Activated CD4-positive, alpha-beta T cell treated with anti-CD3 and anti-CD28 coated beads for 36 hours (primary cell): Measurements from ENCODE around the gene RRP1B. TPM values are rescaled to one million over a fixed set of nuclear protein-coding genes. Genes with fewer than 3 reads are reported as not detected.
A peak's percentile ranks its signal among the peaks of the same experiment; 100 is the strongest.

Source experiments
- ATAC-seq: fragments of 200-7000 bp; cut with Tn5 transposase; one replicate; pipeline ENCODE4 v1.10.0; 2021; ENCODE audit warnings: mild to moderate bottlenecking, moderate library complexity
- CTCF ChIA-PET: fragments of 350-600 bp; sonication (Branson Sonifier 250); formaldehyde crosslinking; loops from one replicate; lab custom pipeline; 2021; ENCODE audit warnings: antibody characterized with exemption; lab: Charles Lee
- POLR2A ChIA-PET: fragments of 350-600 bp; sonication (Branson Sonifier 250); formaldehyde crosslinking; loops from one replicate; lab custom pipeline; 2021; ENCODE audit warnings: antibody characterized with exemption, inconsistent platforms; lab: Charles Lee
- DNase-seq: peaks from one replicate; pipeline ENCODE4 v3.0.0-alpha.2; 2020
- H3K27ac Mint-ChIP-seq: one replicate; pipeline ENCODE4 v1.8.0; 2021; ENCODE audit warnings: mixed read lengths
- H3K27me3 Mint-ChIP-seq: one replicate; pipeline ENCODE4 v1.8.0; 2021; ENCODE audit warnings: mixed read lengths
- H3K36me3 Mint-ChIP-seq: one replicate; pipeline ENCODE4 v1.8.0; 2021; ENCODE audit warnings: low read depth, mixed read lengths
- H3K4me1 Mint-ChIP-seq: one replicate; pipeline ENCODE4 v1.8.0; 2021; ENCODE audit warnings: mixed read lengths
- H3K4me3 Mint-ChIP-seq: one replicate; pipeline ENCODE4 v1.8.0; 2021; ENCODE audit warnings: mild to moderate bottlenecking, moderate library complexity, mixed read lengths
- H3K9me3 Mint-ChIP-seq: one replicate; pipeline ENCODE4 v1.8.0; 2021; ENCODE audit warnings: low read depth, mixed read lengths
- intact Hi-C, 2 experiments: fragments of 100-400 bp; cut with DNase I in 1 of 2; cut with micrococcal nuclease in 1 of 2; formaldehyde crosslinking; loops; one replicate each; pipeline versions ENCODE4 v1.14.2 to v1.15.1; 2022 to 2024; cut with DNase I, micrococcal nuclease
- total RNA-seq, 2 experiments: library from RNA; stranded (reverse); gene quantifications; one replicate each; pipeline ENCODE4 v1.2.3, GENCODE V29; 2021

The RRP1B gene
- total RNA-seq, 2 experiments from 2014 or later: 64.0 to 66.7 TPM

DNA sequence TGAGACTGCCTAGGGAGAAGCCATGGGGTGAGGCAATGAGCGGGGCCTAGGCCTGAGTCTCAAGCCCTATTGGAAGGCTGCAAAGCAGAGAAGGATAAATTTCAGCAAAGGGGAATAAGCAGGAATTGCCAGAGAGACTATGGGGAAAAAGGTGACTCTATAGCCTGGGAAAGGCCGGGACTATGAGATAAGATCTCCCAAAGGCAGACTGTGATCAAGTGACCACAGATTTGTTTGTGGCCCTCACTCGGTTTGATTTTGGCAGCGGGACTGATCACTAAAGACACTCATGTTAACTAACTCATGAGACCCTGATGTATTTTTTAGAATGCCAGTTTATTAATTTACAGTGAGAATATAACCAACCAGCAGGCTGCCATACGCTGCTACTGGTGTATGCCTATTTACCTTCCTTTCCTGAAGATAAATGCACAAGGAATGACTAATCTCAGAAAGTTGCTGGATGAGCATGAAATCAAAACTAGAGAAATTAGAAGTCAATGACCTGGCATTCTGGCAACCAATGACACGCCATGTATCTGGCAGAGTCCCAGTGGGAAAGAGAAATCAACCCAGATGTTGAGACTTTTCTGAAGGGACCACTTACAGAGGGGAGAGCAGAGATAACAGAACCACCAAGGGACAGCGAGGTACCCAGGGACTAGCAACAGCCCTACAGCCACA, 4.4 kb upstream of the RRP1B start:
- peaks cover 12% of the 10 kb centered on the region for H3K4me1 Mint-ChIP-seq
- no peaks in the 10 kb centered on the region for H3K27me3 Mint-ChIP-seq
- no peak overlapping the region for H3K4me3 Mint-ChIP-seq
- no peaks in the 10 kb centered on the region for H3K36me3 Mint-ChIP-seq
- intact Hi-C loops: loop anchor here in 1 of 2 experiments (10.0 kb wide), 3 partner anchors 210 to 680 kb away; partner anchors contain the start of genes AGPAT3 and PKNOX1
- H3K27ac Mint-ChIP-seq: peak overlapping the region; percentile 53
- DNase-seq: no peak
- ATAC-seq: no peak
- CTCF ChIA-PET: interaction anchor here (2.5 kb wide), 1 partner anchor 8 kb away, joined by 15 read pairs; no protein-coding TSS in a partner anchor
- H3K9me3 Mint-ChIP-seq: no peaks in the 10 kb centered on the region
- POLR2A ChIA-PET: no interaction called here

DNA sequence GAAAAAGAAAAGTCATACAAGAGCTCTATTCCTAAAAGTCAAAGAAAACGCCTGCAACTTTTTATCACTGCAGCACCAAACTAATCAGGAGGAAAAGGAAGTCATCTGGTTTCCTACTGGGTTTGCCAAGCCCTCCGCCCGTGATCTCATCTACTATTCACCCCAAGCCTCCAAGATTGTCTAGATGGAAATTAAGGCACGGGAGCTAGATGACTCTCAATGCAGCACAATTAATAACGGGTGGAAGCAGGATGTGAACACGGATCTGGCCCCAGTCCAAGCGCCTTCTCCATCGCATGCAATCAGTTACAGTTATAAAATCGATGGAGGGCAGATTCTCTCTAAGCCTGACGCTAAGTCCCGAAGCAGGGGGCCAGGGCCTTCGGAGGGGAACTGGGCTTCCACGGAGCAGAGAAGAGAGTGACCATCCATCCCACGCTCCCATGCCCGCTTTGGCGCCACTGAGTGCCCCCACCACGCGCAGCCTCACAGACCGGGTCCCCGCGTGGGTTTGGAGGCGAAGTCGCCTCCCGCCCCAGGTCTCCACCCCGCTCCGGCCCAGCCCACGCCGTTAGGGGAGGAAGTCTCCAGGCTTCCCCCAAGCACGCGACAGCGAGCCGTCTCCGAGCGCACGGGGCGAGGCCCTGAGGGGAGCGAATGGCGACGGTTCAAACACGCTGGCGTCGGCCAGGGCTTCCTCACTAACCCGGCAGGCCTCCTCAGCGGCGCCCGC, 1.8 kb upstream of the RRP1B start:
- no peak overlapping the region for H3K4me3 Mint-ChIP-seq
- DNase-seq (no peak), ATAC-seq (no peak)
- intact Hi-C loops: loop anchor here (2.0 to 10.0 kb wide), 5 partner anchors 71 to 683 kb away; partner anchors contain the start of genes AGPAT3 (in 1 of the 2), CSTB (in 1 of the 2) and PKNOX1 (in 1 of the 2)
- POLR2A ChIA-PET: no interaction called here
- H3K27ac Mint-ChIP-seq: no peak overlapping the region
- H3K4me1 Mint-ChIP-seq: peaks cover 32% of the 10 kb centered on the region
- CTCF ChIA-PET: interaction anchor here (2.5 kb wide), 1 partner anchor 11 kb away, joined by 15 read pairs; no protein-coding TSS in a partner anchor
- H3K9me3 Mint-ChIP-seq: no peaks in the 10 kb centered on the region
- H3K36me3 Mint-ChIP-seq: peaks cover 24% of the 10 kb centered on the region
- H3K27me3 Mint-ChIP-seq: no peaks in the 10 kb centered on the region

DNA sequence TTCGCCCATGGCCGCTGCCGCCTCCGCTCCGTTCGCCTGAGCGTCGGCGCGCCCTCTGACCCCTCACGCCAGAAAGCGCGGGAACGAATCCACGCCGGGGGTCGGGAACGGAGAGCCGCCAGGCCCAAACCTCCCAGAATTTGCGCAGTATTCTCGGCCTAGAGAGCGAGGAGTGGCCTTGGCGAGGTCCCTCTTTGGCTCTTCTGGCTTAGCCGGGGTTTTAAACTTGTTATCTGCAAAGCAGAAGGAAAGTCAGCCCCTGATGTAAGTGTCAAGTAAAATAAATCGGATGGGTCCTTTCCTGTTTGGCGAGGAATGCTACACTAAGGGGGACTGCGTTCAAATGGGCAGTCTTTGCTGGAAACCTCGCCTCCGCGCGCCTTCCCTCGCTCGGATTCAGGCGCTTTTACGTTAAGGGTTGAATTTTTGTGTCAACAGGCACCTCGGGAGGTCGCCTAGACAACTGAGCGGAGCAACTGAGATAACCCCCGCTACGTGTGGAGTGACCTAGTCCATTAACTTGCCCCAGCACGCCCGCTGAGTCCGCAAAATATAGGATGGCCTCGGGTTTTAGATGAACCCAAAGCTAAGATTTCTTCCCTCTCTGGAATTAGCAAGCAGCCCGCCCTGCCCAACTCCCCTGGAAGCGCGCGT, 1.1 kb upstream of the RRP1B start:
- POLR2A ChIA-PET: no interaction called here
- CTCF ChIA-PET: no interaction called here
- peak overlapping the region; percentile 61 for H3K27ac Mint-ChIP-seq
- peaks cover 39% of the 10 kb centered on the region for H3K4me1 Mint-ChIP-seq
- H3K9me3 Mint-ChIP-seq: no peaks in the 10 kb centered on the region
- no peak for ATAC-seq
- no peaks in the 10 kb centered on the region for H3K27me3 Mint-ChIP-seq
- H3K36me3 Mint-ChIP-seq: peaks cover 31% of the 10 kb centered on the region
- H3K4me3 Mint-ChIP-seq: no peak overlapping the region
- DNase-seq: no peak
- intact Hi-C loops: loop anchor here (2.0 to 10.0 kb wide), 5 partner anchors 71 to 683 kb away; partner anchors contain the start of genes AGPAT3 (in 1 of the 2), CSTB (in 1 of the 2) and PKNOX1 (in 1 of the 2)

DNA sequence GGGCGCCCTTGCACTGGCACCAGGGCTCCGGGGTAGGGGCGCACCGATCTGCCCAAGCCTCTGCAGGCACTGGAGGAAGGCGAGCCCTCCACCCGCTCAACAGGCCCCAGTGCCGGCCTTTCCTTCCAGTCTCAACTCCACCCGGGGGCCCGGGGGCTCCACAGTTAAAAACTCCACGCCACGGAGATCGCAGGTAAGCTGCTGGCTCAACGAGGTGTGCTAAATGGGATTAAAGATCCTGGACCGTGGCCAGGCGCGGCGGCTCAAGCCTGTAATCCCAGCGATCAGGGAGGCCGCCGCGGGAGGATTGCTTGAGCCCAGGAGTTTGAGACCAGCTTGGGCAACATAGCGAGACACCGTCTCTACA, 608 bp upstream of the RRP1B start:
- H3K36me3 Mint-ChIP-seq: peaks cover 33% of the 10 kb centered on the region
- no peak for ATAC-seq
- no peaks in the 10 kb centered on the region for H3K9me3 Mint-ChIP-seq
- intact Hi-C loops: loop anchor here (1.0 to 10.0 kb wide), 10 partner anchors 61 to 779 kb away; partner anchors contain the start of genes PKNOX1 (in 2 of the 2), AGPAT3 (in 1 of the 2), CSTB (in 1 of the 2) and NDUFV3 (in 1 of the 2)
- peak overlapping the region; percentile 94 for H3K4me3 Mint-ChIP-seq
- no peak for DNase-seq
- no peaks in the 10 kb centered on the region for H3K27me3 Mint-ChIP-seq
- POLR2A ChIA-PET: no interaction called here
- CTCF ChIA-PET: no interaction called here
- peak overlapping the region; percentile 93 for H3K27ac Mint-ChIP-seq
- H3K4me1 Mint-ChIP-seq: peaks cover 39% of the 10 kb centered on the region

DNA sequence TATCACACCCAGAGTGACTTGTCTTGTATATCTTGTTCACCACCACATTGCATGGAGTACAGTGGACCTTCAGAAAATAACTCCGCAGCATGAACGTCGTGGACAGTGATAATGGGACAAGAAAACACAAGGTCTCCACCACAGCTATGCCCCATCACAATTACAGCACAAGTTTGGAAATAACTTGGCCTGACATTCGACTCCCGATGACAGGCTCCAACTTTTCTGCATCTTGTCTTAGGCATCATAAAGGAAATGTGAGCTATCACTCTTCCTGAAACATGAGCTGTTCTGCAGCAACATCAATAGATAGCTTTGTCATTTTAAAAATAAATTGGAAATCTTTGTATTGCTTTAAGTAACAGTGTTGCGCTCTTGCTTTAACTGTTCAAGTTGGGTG, 2.9 kb downstream of the RRP1B start:
- H3K9me3 Mint-ChIP-seq: no peaks in the 10 kb centered on the region

DNA sequence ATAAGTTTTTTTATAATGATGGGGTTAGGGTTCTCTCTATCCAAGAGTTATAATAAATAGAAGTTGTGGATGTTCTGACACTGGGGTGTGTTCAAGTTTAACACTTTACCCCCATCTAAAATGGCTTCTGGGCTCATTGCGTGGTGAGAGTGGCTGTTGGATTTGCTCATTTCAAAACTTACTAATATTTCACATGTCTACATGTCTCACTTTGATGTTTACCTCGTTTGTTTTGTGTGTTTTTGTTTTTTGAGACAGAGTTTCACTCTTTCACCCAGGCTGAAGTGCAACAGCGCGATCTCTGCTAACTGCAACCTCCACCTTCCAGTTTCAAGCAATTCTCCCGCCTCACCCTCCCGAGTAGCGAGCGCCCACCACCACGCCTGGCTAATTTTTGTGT, 3.7 kb downstream of the RRP1B start:
- H3K27ac Mint-ChIP-seq: peak overlapping the region; percentile 81
- H3K27me3 Mint-ChIP-seq: no peaks in the 10 kb centered on the region
- H3K9me3 Mint-ChIP-seq: no peaks in the 10 kb centered on the region
- ATAC-seq (no peak), DNase-seq (no peak)
- intact Hi-C loops: loop anchor here in 1 of 2 experiments (5.0 kb wide), 1 partner anchor 64 kb away; no protein-coding TSS in a partner anchor
- peaks cover 66% of the 10 kb centered on the region for H3K36me3 Mint-ChIP-seq
- no peak overlapping the region for H3K4me3 Mint-ChIP-seq
- peaks cover 58% of the 10 kb centered on the region for H3K4me1 Mint-ChIP-seq
- CTCF ChIA-PET: interaction anchor here (1.1 to 1.5 kb wide), 2 partner anchors 17 to 22 kb away, joined by 3 to 5 read pairs; no protein-coding TSS in a partner anchor
- POLR2A ChIA-PET: no interaction called here

More for the DNA sequence above, 2.9 kb downstream of the RRP1B start:
- Mint-ChIP-seq H3K4me1 (peaks cover 54% of the 10 kb centered on the region), H3K36me3 (peaks cover 63% of the 10 kb centered on the region), H3K27me3 (no peaks in the 10 kb centered on the region), H3K4me3 (peak overlapping the region; percentile 94), H3K27ac (peak overlapping the region; percentile 92)
- DNase-seq (no peak), ATAC-seq (no peak)
- CTCF ChIA-PET: interaction anchor here (0.7 to 1.5 kb wide), 4 partner anchors 14 to 403 kb away, joined by 3 to 5 read pairs (median 3); no protein-coding TSS in a partner anchor
- intact Hi-C loops: loop anchor here in 1 of 2 experiments (5.0 kb wide), 1 partner anchor 65 kb away; no protein-coding TSS in a partner anchor
- POLR2A ChIA-PET: no interaction called here

DNA sequence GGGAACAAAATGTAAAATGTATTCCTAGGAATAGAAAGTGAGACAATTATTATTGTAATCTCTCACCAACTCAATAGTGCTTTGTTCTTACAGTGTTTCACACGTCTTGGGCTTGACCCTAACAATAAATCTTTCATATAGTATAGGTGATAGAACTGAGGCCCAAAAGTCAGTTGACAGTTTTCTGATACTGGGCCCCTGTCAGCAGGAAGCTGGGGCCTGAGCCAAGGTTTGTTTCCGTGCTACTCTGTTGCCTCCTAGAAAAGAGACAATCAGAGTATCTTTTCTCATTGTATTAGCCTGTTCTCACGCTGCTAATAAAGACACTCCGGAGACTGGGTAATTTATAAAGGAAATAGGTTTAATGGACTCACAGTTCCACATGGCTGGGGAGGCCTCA, 5.0 kb downstream of the RRP1B start:
- no peak for DNase-seq
- Mint-ChIP-seq H3K36me3 (peaks cover 66% of the 10 kb centered on the region), H3K4me3 (no peak overlapping the region), H3K27ac (no peak overlapping the region), H3K4me1 (peaks cover 52% of the 10 kb centered on the region), H3K9me3 (no peaks in the 10 kb centered on the region), H3K27me3 (no peaks in the 10 kb centered on the region)
- POLR2A ChIA-PET: no interaction called here
- ATAC-seq: no peak
- intact Hi-C loops: loop anchor here in 1 of 2 experiments (5.0 kb wide), 1 partner anchor 63 kb away; no protein-coding TSS in a partner anchor
- CTCF ChIA-PET: interaction anchor here (1.0 kb wide), 1 partner anchor 12 kb away, joined by 3 read pairs; no protein-coding TSS in a partner anchor

DNA sequence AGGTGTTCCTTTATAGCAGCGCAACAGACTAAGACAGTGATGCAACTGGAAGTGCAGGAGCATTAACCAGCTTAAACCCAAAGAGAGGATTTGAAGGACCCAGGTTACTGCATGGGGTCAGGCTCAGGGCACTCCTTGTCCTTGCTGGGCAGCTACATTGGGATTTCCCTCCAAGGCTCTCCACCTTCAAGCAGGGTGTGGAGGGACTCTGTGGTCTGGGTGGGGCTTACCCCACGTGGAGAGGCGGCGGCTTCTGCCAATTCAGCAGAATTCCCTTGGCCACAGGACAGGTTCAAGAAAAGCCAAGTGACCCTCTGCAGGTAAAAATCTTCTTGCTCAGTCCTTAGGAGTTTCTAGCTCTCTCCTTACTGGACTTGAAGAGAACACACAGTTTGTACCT, 6.5 kb downstream of the RRP1B start:
- POLR2A ChIA-PET: no interaction called here
- H3K27me3 Mint-ChIP-seq: no peaks in the 10 kb centered on the region
- CTCF ChIA-PET: no interaction called here
- intact Hi-C loops: no loop called here
- no peak for ATAC-seq
- no peak for DNase-seq
- H3K27ac Mint-ChIP-seq: peak overlapping the region; percentile 73
- H3K4me1 Mint-ChIP-seq: peaks cover 48% of the 10 kb centered on the region
- H3K4me3 Mint-ChIP-seq: no peak overlapping the region
- H3K9me3 Mint-ChIP-seq: no peaks in the 10 kb centered on the region
- peaks cover 67% of the 10 kb centered on the region for H3K36me3 Mint-ChIP-seq

DNA sequence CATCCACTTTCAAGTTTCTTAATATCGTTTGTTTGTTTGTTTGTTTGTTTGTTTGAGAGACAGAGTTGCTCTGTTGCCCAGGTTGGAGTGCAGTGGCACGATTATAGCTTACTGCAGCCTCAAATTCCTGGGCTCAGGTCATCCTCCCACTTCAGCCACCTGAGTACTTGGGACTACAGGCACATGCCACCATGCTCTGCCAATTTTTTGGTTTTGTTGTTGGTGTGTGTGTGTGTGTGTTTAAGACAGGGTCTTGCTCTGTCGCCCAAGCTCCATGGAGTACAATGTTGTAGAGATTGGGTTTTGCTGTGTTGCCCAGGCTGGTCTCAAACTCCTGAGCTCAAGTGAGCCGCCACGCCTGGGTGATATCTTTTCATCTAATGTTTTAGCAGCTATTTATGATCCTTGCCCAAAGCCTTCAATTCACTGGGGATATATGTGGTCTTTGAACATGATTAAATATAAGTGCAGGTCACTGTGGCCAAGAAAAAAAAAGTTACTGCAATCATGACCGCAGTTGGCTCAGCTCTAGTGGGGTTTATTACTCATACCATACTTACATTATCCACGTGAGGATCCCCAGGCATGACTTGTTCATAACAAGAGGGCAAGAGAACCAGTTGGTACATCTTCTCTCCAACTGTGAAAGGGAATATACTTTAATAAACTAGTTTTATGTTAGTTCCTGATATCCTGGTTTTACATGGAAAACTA, 8.0 kb downstream of the RRP1B start:
- ATAC-seq (peak; percentile 85), DNase-seq (peak; percentile 42)
- peak overlapping the region; percentile 44 for H3K27ac Mint-ChIP-seq
- peaks cover 61% of the 10 kb centered on the region for H3K36me3 Mint-ChIP-seq
- intact Hi-C loops: no loop called here
- H3K4me3 Mint-ChIP-seq: no peak overlapping the region
- ChIA-PET CTCF (no interaction called here), POLR2A (no interaction called here)
- peaks cover 34% of the 10 kb centered on the region for H3K4me1 Mint-ChIP-seq
- no peaks in the 10 kb centered on the region for H3K27me3 Mint-ChIP-seq
- H3K9me3 Mint-ChIP-seq: no peaks in the 10 kb centered on the region

DNA sequence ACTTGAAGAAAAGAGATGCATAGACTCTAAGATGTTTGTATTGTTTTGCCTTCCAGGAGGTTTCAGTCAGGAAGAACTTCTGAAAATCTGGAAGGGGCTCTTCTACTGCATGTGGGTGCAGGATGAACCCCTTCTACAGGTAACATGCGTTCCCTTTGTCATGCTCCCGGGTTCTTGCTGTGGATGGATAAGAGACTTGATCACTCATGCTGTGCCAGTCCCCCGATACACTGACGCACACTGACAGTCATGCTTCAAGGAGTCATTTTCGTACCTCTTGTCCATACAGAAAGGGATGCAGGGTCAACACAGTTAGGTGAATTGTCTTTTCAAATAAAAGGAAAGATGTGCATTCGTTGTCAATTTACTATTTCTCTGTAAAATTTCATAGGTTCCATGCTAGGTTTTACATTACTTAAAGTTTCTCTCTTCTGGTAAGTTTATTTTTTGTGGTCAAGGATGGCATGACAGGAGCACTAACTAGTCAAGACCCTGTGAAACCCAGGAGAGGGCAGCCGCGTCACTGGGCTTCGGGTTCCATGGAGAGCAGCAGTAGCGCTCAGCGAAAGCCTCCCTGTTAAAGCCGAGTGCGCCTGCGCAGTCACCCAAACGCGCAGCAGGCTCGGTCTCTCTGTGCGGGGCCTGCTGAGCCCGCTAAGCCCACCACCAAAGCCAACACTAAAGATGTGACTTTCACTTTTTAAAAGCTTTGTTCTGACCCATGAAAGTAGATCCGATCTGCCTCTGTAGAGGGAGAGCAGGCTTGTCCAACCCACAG, 10.7 kb downstream of the RRP1B start:
- H3K27ac Mint-ChIP-seq: no peak overlapping the region
- no peak for DNase-seq
- peaks cover 57% of the 10 kb centered on the region for H3K36me3 Mint-ChIP-seq
- H3K27me3 Mint-ChIP-seq: no peaks in the 10 kb centered on the region
- intact Hi-C loops: no loop called here
- no peak overlapping the region for H3K4me3 Mint-ChIP-seq
- peaks cover 16% of the 10 kb centered on the region for H3K4me1 Mint-ChIP-seq
- CTCF ChIA-PET: no interaction called here
- ATAC-seq: no peak
- POLR2A ChIA-PET: no interaction called here
- H3K9me3 Mint-ChIP-seq: no peaks in the 10 kb centered on the region
